Measurements from ENCODE around the gene HSPBP1.

HSPBP1 gene

GRCh38 chr19:55305491-55305890, 25.6 kb upstream of the HSPBP1 start:
- peak in 1 of 2 donors; percentile 26 for DNase-seq (ENCODE audit: low read depth in 2 of 2)

- no peak for DNase-seq (ENCODE audit: low read depth in 2 of 2)
These were observed 25.1 kb upstream of the HSPBP1 start for GRCh38 chr19:55304980-55305379.

GRCh38 chr19:55304279-55304978, 24.5 kb upstream of the HSPBP1 start:
- DNase-seq (ENCODE audit: low read depth in 2 of 2) = no peak

GRCh38 chr19:55303477-55303876, 23.6 kb upstream of the HSPBP1 start:
- no peak for DNase-seq (ENCODE audit: low read depth in 2 of 2)

GRCh38 chr19:55302318-55302703, 22.4 kb upstream of the HSPBP1 start:
- no peak for DNase-seq (ENCODE audit: low read depth in 2 of 2)

GRCh38 chr19:55301459-55302317, 21.8 kb upstream of the HSPBP1 start:
- DNase-seq (ENCODE audit: low read depth in 2 of 2) = peak; percentile 86 to 97

GRCh38 chr19:55300886-55301458, 21.1 kb upstream of the HSPBP1 start:
- no peak for DNase-seq (ENCODE audit: low read depth in 2 of 2)

- DNase-seq (ENCODE audit: low read depth in 2 of 2) = no peak
These were observed 20.1 kb upstream of the HSPBP1 start for GRCh38 chr19:55299991-55300390.

- no peak for DNase-seq (ENCODE audit: low read depth in 2 of 2)
These were observed 17.4 kb upstream of the HSPBP1 start for GRCh38 chr19:55297267-55297666.

- no peak for DNase-seq (ENCODE audit: low read depth in 2 of 2)
These were observed 9.3 kb upstream of the HSPBP1 start for GRCh38 chr19:55289117-55289796.

GRCh38 chr19:55287361-55288079, 7.6 kb upstream of the HSPBP1 start:
- no peak for DNase-seq (ENCODE audit: low read depth in 2 of 2)

GRCh38 chr19:55285229-55285890, 5.5 kb upstream of the HSPBP1 start:
- DNase-seq (ENCODE audit: low read depth in 2 of 2) = no peak

GRCh38 chr19:55284405-55285058, 4.6 kb upstream of the HSPBP1 start:
- no peak for DNase-seq (ENCODE audit: low read depth in 2 of 2)

GRCh38 chr19:55283548-55284377, 3.9 kb upstream of the HSPBP1 start, which contains the start of gene BRSK1:
Gene BRSK1, plus strand, starts transcription at chr19:55283997. Its CDS starts 446 bp downstream, at chr19:55284443.
- peak in 1 of 2 donors; percentile 29 for DNase-seq (ENCODE audit: low read depth in 2 of 2)

- no peak for DNase-seq (ENCODE audit: low read depth in 2 of 2)
These were observed 570 bp downstream of the HSPBP1 start for GRCh38 chr19:55279340-55279739.

GRCh38 chr19:55278391-55279135, 1.3 kb downstream of the HSPBP1 start:
- DNase-seq (ENCODE audit: low read depth in 2 of 2) = no peak

- DNase-seq (ENCODE audit: low read depth in 2 of 2) = no peak
These were observed 2.4 kb downstream of the HSPBP1 start for GRCh38 chr19:55277494-55277893.

GRCh38 chr19:55276720-55277430, 3.0 kb downstream of the HSPBP1 start:
- DNase-seq (ENCODE audit: low read depth in 2 of 2) = no peak
